HepG2 (cell line): ENCODE results near the gene SLC48A1. TPM values are rescaled to one million over a fixed set of nuclear protein-coding genes. Genes with fewer than 3 reads are reported as not detected.

ENCODE experiments used
- BORCS8-MEF2B ChIP-seq: sonication (generic); formaldehyde crosslinking; IDR thresholded peaks from 2 replicates; pipeline ENCODE4 v1.8.0; 2022; ENCODE audit warnings: mild to moderate bottlenecking, missing genetic modification reagents
- CHD2 ChIP-seq: IDR thresholded peaks from 2 replicates; pipeline ENCODE4 v1.6.1; 2011; ENCODE audit warnings: low read depth, low read length, improper control_type of control experiment
- DMAP1 ChIP-seq: IDR thresholded peaks from 2 replicates; pipeline ENCODE4 v1.6.1; 2016
- ELK4 ChIP-seq: sonication (generic); formaldehyde crosslinking; IDR thresholded peaks from 2 replicates; pipeline ENCODE4 v1.9.0; 2021; ENCODE audit warnings: missing genetic modification reagents, borderline replicate concordance
- FLYWCH1 ChIP-seq: sonication (generic); formaldehyde crosslinking; IDR thresholded peaks from 2 replicates; pipeline ENCODE4 v1.8.1; 2023; ENCODE audit warnings: mild to moderate bottlenecking, missing genetic modification reagents
- FOSL1 ChIP-seq: sonication (generic); formaldehyde crosslinking; IDR thresholded peaks from 2 replicates; pipeline ENCODE4 v1.9.0; 2021; ENCODE audit warnings: missing genetic modification reagents, borderline replicate concordance
- HIVEP1 ChIP-seq: sonication (generic); formaldehyde crosslinking; IDR thresholded peaks from 2 replicates; pipeline ENCODE4 v1.4.0; 2020; ENCODE audit warnings: mild to moderate bottlenecking, missing genetic modification reagents
- KDM5A ChIP-seq: fragments of 200-600 bp; sonication (generic); IDR thresholded peaks from 2 replicates; pipeline ENCODE4 v1.7.0; 2018; ENCODE audit warnings: antibody characterized with exemption, mild to moderate bottlenecking, low read length, borderline replicate concordance
- KMT2A ChIP-seq: sonication (generic); formaldehyde crosslinking; IDR thresholded peaks from 2 replicates; pipeline ENCODE4 v1.4.0; 2020; ENCODE audit warnings: missing genetic modification reagents
- LBX2 ChIP-seq: sonication (generic); formaldehyde crosslinking; IDR thresholded peaks from 2 replicates; pipeline ENCODE4 v1.5.0; 2020; ENCODE audit warnings: missing genetic modification reagents, mild to moderate bottlenecking, borderline replicate concordance
- MBNL3 ChIP-seq: fragments of 250-450 bp; sonication (Bioruptor Pico); conservative IDR thresholded peaks from 2 replicates; pipeline ENCODE4 v1.8.0; 2022; ENCODE audit warnings: mild to moderate bottlenecking, inconsistent platforms
- NFATC3 ChIP-seq: sonication (generic); formaldehyde crosslinking; IDR thresholded peaks from 2 replicates; pipeline ENCODE4 v1.5.1; 2020; ENCODE audit warnings: mild to moderate bottlenecking, missing genetic modification reagents
- NFE2 ChIP-seq: sonication (generic); formaldehyde crosslinking; IDR thresholded peaks from 2 replicates; pipeline ENCODE4 v1.4.0; 2020; ENCODE audit warnings: missing genetic modification reagents
- PAX8 ChIP-seq: sonication (generic); formaldehyde crosslinking; IDR thresholded peaks from 2 replicates; pipeline ENCODE4 v1.8.0; 2022; ENCODE audit warnings: mild to moderate bottlenecking, missing genetic modification reagents, borderline replicate concordance
- POLR2AphosphoS5 ChIP-seq: IDR thresholded peaks from 2 replicates; pipeline ENCODE4 v1.6.1; 2012; ENCODE audit warnings: low read depth, low read length
- RBM39 ChIP-seq: fragments of 200-400 bp; formaldehyde crosslinking; IDR thresholded peaks from one replicate; pipeline ENCODE4 v1.6.1; 2018; ENCODE audit warnings: antibody characterized with exemption, mild to moderate bottlenecking, low read depth, low read length; ENCODE audit not compliant: poor library complexity, severe bottlenecking
- SKI ChIP-seq: fragments of 450-650 bp; IDR thresholded peaks from one replicate; pipeline ENCODE4 v1.6.1; 2018; ENCODE audit warnings: mild to moderate bottlenecking; ENCODE audit not compliant: partially characterized antibody
- ZNF251 ChIP-seq: sonication (generic); formaldehyde crosslinking; IDR thresholded peaks from 2 replicates; pipeline ENCODE4 v1.9.0; 2021; ENCODE audit warnings: mild to moderate bottlenecking, missing genetic modification reagents
- ZNF414 ChIP-seq: sonication (generic); formaldehyde crosslinking; IDR thresholded peaks from 2 replicates; pipeline ENCODE4 v1.5.0; 2020; ENCODE audit warnings: missing genetic modification reagents
- ZNF605 ChIP-seq: sonication (generic); formaldehyde crosslinking; IDR thresholded peaks from 2 replicates; pipeline ENCODE4 v1.8.0; 2022; ENCODE audit warnings: mild to moderate bottlenecking, missing genetic modification reagents
- ZNF773 ChIP-seq: sonication (generic); formaldehyde crosslinking; IDR thresholded peaks from 2 replicates; pipeline ENCODE4 v1.4.0; 2020; ENCODE audit warnings: missing genetic modification reagents, borderline replicate concordance
- ZNF850 ChIP-seq: sonication (generic); formaldehyde crosslinking; conservative IDR thresholded peaks from 2 replicates; pipeline ENCODE4 v1.9.0; 2021; ENCODE audit warnings: mild to moderate bottlenecking, missing genetic modification reagents
- ZNF883 ChIP-seq: sonication (generic); formaldehyde crosslinking; IDR thresholded peaks from 2 replicates; pipeline ENCODE4 v1.5.1; 2020; ENCODE audit warnings: mild to moderate bottlenecking, missing genetic modification reagents; ENCODE audit errors: not compliant biosample characterization
- ZSCAN20 ChIP-seq: sonication (generic); formaldehyde crosslinking; IDR thresholded peaks from 2 replicates; pipeline ENCODE4 v1.4.0; 2020; ENCODE audit warnings: missing genetic modification reagents, mild to moderate bottlenecking, borderline replicate concordance
- polyA plus RNA-seq, 8 experiments: library from polyadenylated mRNA; depleted of rRNA in 3 of 8; stranded (reverse) in 7 of 8; unstranded in 1 of 8; fragments of >200 nt; fragmentation: Illumina TruSeq in 4 of 8; extraction: Trizol in 4 of 8; gene quantifications; 2 replicates each; pipeline versions ENCODE4 v1.2.1 to v1.2.3, GENCODE V29; 2011 to 2016; ENCODE audit warnings: low read depth in 4 of 8, missing spikeins in 1 of 8, mixed read lengths in 1 of 8; ENCODE audit not compliant: insufficient read depth in 1 of 8
- total RNA-seq, 5 experiments: library from RNA; depleted of rRNA; stranded (reverse); fragments of >200 nt; fragmentation: Illumina TruSeq; extraction: Trizol; gene quantifications; 2 replicates each; pipeline ENCODE4 v1.2.3, GENCODE V29; 2016; ENCODE audit warnings: low read depth in 1 of 5
- TF ChIP-seq, protein P1 (sequence below): sonication (generic); formaldehyde crosslinking; IDR thresholded peaks from 2 replicates; pipeline ENCODE4 v1.4.0; 2020; ENCODE audit warnings: mild to moderate bottlenecking, missing genetic modification reagents, borderline replicate concordance

SLC48A1 gene
- total and polyA plus RNA-seq, 2 of the 13 experiments (the other 11 are each of a cell fraction or from before 2014, with no cell fraction given): 2.2 to 3.7 TPM

DNA sequence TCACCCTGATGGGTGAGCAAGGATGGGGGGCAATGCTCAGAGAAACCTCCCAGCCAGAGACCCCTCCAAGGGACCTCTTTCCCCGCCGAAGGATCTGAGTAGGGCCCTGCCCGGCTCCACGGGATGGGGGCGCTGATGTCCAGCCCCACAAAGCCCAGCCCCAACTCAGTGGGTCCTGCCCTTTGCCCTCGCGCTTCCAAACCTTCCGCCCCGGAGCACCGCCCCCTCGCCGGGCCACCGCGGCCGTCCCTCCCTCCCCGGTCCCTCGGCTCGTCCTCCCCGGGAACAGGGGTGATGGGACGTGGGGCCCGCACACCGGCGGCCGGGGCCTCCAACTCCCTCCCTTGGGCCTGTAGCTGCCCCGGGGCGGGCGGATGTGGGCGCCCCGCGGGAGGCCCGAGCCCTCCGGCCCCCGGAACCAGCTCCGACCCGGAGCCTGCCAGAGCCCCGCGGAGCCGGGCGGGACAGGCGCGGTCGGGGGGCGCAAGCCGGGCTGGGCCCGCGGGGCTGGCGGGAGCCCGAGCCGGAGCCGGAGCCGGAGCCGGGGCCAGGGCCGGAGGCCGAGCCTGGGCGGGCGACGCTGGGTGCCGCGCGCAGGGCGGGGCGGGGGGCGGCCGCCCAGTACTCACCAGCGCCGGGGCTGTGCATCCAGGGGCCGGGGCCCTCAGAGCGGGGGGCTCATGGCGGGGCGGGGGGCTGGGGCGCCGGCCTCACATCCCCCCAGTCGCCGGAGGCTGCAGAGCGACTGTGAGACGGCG, 46.3 kb downstream of the SLC48A1 start (continued):
- no peak for TF ChIP-seq ZNF850 (CRISPR knock-in tag)
- TF ChIP-seq, protein P1, sequence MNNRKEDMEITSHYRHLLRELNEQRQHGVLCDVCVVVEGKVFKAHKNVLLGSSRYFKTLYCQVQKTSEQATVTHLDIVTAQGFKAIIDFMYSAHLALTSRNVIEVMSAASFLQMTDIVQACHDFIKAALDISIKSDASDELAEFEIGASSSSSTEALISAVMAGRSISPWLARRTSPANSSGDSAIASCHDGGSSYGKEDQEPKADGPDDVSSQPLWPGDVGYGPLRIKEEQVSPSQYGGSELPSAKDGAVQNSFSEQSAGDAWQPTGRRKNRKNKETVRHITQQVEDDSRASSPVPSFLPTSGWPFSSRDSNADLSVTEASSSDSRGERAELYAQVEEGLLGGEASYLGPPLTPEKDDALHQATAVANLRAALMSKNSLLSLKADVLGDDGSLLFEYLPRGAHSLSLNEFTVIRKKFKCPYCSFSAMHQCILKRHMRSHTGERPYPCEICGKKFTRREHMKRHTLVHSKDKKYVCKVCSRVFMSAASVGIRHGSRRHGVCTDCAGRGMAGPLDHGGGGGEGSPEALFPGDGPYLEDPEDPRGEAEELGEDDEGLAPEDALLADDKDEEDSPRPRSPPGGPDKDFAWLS (CRISPR knock-in tag): no peak
- TF ChIP-seq MBNL3 (CRISPR knock-in tag): no peak
- TF ChIP-seq NFATC3 (CRISPR knock-in tag): no peak
- no peak; the same call in 1 of the 2 replicates for TF ChIP-seq DMAP1
- no peak for TF ChIP-seq NFE2 (CRISPR knock-in tag)
- peak; percentile 41; the same call in 1 of the 2 replicates for TF ChIP-seq POLR2AphosphoS5
- TF ChIP-seq ZNF773: no peak
- no peak for TF ChIP-seq FLYWCH1
- no peak for TF ChIP-seq LBX2
- TF ChIP-seq HIVEP1 (CRISPR knock-in tag): no peak
- no peak for TF ChIP-seq ZNF605 (CRISPR knock-in tag)
- no peak for TF ChIP-seq ZSCAN20
- TF ChIP-seq ZNF251 (CRISPR knock-in tag): no peak
- TF ChIP-seq SKI: no peak
- no peak for TF ChIP-seq BORCS8-MEF2B (CRISPR knock-in tag)
- TF ChIP-seq ZNF414 (CRISPR knock-in tag): 0 out of 2 replicates have a peak, but pooled peaks have one; percentile 38
- no peak for TF ChIP-seq FOSL1 (CRISPR knock-in tag)
- 0 out of 2 replicates have a peak, but pooled peaks have one; percentile 19 for TF ChIP-seq KMT2A (CRISPR knock-in tag)
- TF ChIP-seq ZNF883 (CRISPR knock-in tag): no peak
- TF ChIP-seq CHD2: no peak
- no peak for TF ChIP-seq ELK4 (CRISPR knock-in tag)
- no peak for TF ChIP-seq RBM39
- TF ChIP-seq PAX8: no peak
- no peak for TF ChIP-seq KDM5A
